Thoracic aorta (tissue), 2 donors: ENCODE measurements around the gene KAZN. TPM values are rescaled to one million over a fixed set of nuclear protein-coding genes. Genes with fewer than 3 reads are reported as not detected.

Experiments used
- ATAC-seq: fragments of 150-250 bp; one replicate; pipeline ENCODE4 v1.8.0; 2017; ENCODE audit warnings: low read depth; ENCODE audit not compliant: insufficient number of reproducible peaks, low FRiP score
- DNase-seq: peaks from one replicate; pipeline ENCODE4 v3.0.0-alpha.2; 2020; ENCODE audit warnings: low spot score
- H3K27ac ChIP-seq, 2 donors: fragments of 200-600 bp; sonication (generic); 1 replicate in 1 of 2; 2 replicates in 1 of 2; pipeline ENCODE4 v1.5.1; 2016; ENCODE audit warnings: mild to moderate bottlenecking in 2 of 2, moderate library complexity in 2 of 2
- H3K27me3 ChIP-seq: fragments of 200-600 bp; sonication (generic); replicated peaks from 2 replicates; pipeline ENCODE4 v1.6.0; 2016; ENCODE audit warnings: mild to moderate bottlenecking; ENCODE audit not compliant: insufficient read depth
- H3K36me3 ChIP-seq: fragments of 200-600 bp; sonication (generic); one replicate; pipeline ENCODE4 v1.5.1; 2016
- H3K4me1 ChIP-seq, 2 donors: fragments of 200-600 bp; sonication (generic); 1 replicate in 1 of 2; 2 replicates in 1 of 2; pipeline versions ENCODE4 v1.5.1 to v1.6.0; 2016; ENCODE audit warnings: low read depth in 2 of 2, mild to moderate bottlenecking in 1 of 2; ENCODE audit not compliant: control insufficient read depth in 1 of 2
- H3K4me3 ChIP-seq: fragments of 200-600 bp; sonication (generic); 2 replicates; pipeline ENCODE4 v1.5.1; 2016; ENCODE audit warnings: mild to moderate bottlenecking
- H3K9me3 ChIP-seq: fragments of 200-600 bp; sonication (generic); 2 replicates; pipeline ENCODE4 v1.5.1; 2016
- CTCF ChIP-seq: fragments of 200-600 bp; sonication (generic); IDR thresholded peaks from one replicate; pipeline ENCODE4 v1.5.1; 2019; ENCODE audit warnings: antibody characterized with exemption
- total RNA-seq, 2 donors: library from RNA; depleted of rRNA; stranded (reverse); fragments of >200 nt; gene quantifications; one replicate each; pipeline versions ENCODE4 v1.1.0 to v1.2.3, GENCODE V29; 2016

Gene KAZN
- total RNA-seq, 2 donors from 2014 or later = 17.4 to 30.3 TPM

GRCh38 chr1:14748977-14749376 lies 150.5 kb downstream of the KAZN start:
- TF ChIP-seq CTCF = no peak
- DNase-seq (no peak), ATAC-seq (no peak)
- no peak overlapping the region for H3K4me3 ChIP-seq
- H3K9me3 ChIP-seq = no peaks in the 10 kb centered on the region
- H3K36me3 ChIP-seq = no peaks in the 10 kb centered on the region
- H3K4me1 ChIP-seq = no peaks in the 10 kb centered on the region
- no peaks in the 10 kb centered on the region for H3K27me3 ChIP-seq
- H3K27ac ChIP-seq = no peak overlapping the region

GRCh38 chr1:14750490-14750889 lies 152.0 kb downstream of the KAZN start:
- TF ChIP-seq CTCF = no peak
- Histone ChIP-seq H3K9me3 (no peaks in the 10 kb centered on the region), H3K27ac (no peak overlapping the region), H3K36me3 (no peaks in the 10 kb centered on the region), H3K4me3 (no peak overlapping the region), H3K4me1 (no peaks in the 10 kb centered on the region), H3K27me3 (no peaks in the 10 kb centered on the region)
- DNase-seq = no peak
- no peak for ATAC-seq

- no peak overlapping the region for H3K27ac ChIP-seq
- H3K36me3 ChIP-seq = no peaks in the 10 kb centered on the region
- no peaks in the 10 kb centered on the region for H3K9me3 ChIP-seq
- no peaks in the 10 kb centered on the region for H3K27me3 ChIP-seq
- H3K4me1 ChIP-seq = no peaks in the 10 kb centered on the region
- TF ChIP-seq CTCF = no peak
- H3K4me3 ChIP-seq = no peak overlapping the region
- ATAC-seq = no peak
- DNase-seq = no peak
Measured at GRCh38 chr1:14755518-14756252, 157.2 kb downstream of the KAZN start.

GRCh38 chr1:14756589-14757285 lies 158.3 kb downstream of the KAZN start:
- ATAC-seq = no peak
- no peaks in the 10 kb centered on the region for H3K9me3 ChIP-seq
- H3K36me3 ChIP-seq = no peaks in the 10 kb centered on the region
- H3K27me3 ChIP-seq = no peaks in the 10 kb centered on the region
- H3K27ac ChIP-seq = no peak overlapping the region
- H3K4me3 ChIP-seq = no peak overlapping the region
- TF ChIP-seq CTCF = no peak
- no peak for DNase-seq
- no peaks in the 10 kb centered on the region for H3K4me1 ChIP-seq

GRCh38 chr1:14757286-14757625 lies 158.8 kb downstream of the KAZN start:
- Histone ChIP-seq H3K4me3 (no peak overlapping the region), H3K4me1 (no peaks in the 10 kb centered on the region), H3K27ac (no peak overlapping the region), H3K9me3 (no peaks in the 10 kb centered on the region), H3K27me3 (no peaks in the 10 kb centered on the region), H3K36me3 (no peaks in the 10 kb centered on the region)
- ATAC-seq = no peak
- no peak for DNase-seq
- no peak for TF ChIP-seq CTCF
